DMS114 treated with DMSO at 0.1 percent for 48 hours (cell line): Measurements from ENCODE around the gene PCDHA9.
"Not testable (repeated sequence)": the region's sequence is repeated elsewhere in the genome, so short reads cannot be mapped to it uniquely, and the experiment has no call there.

Source experiments
- DNase-seq: peaks from one replicate; lab custom pipeline; 2025; ENCODE audit not compliant: unreplicated experiment; lab: John Stamatoyannopoulos, UW

The PCDHA9 gene

GRCh38 chr5:140848139-140849102 lies at the start of gene PCDHA9:
PCDHA9 (plus strand) TSS chr5:140848382; CDS start chr5:140848496, 114 bp downstream.
- DNase-seq = not testable (repeated sequence)

- no peak for DNase-seq
These were observed 47.2 kb upstream of the PCDHA9 start, which contains the start of gene PCDHA3 for GRCh38 chr5:140800816-140801493. PCDHA3 (plus strand) TSS chr5:140801057.

GRCh38 chr5:140801494-140801841 lies 46.7 kb upstream of the PCDHA9 start:
- DNase-seq = no peak

- not testable (repeated sequence) for DNase-seq
These were observed 45.8 kb upstream of the PCDHA9 start for GRCh38 chr5:140802381-140802780.

- DNase-seq = no peak
These were observed 45.4 kb upstream of the PCDHA9 start for GRCh38 chr5:140802781-140803271.

GRCh38 chr5:140806834-140807775 lies 41.1 kb upstream of the PCDHA9 start, which contains the start of gene PCDHA4:
PCDHA4 (plus strand) TSS chr5:140807068.
- DNase-seq = peak; percentile 18

- DNase-seq = not testable (repeated sequence)
These were observed 39.8 kb upstream of the PCDHA9 start for GRCh38 chr5:140808241-140808888.

- no peak for DNase-seq
These were observed 39.3 kb upstream of the PCDHA9 start for GRCh38 chr5:140808889-140809291.

- no peak for DNase-seq
These were observed 26.6 kb upstream of the PCDHA9 start, which contains the start of gene PCDHA5 for GRCh38 chr5:140821375-140822280. PCDHA5 (plus strand) TSS chr5:140821613.

- DNase-seq = no peak
These were observed 25.9 kb upstream of the PCDHA9 start for GRCh38 chr5:140822281-140822629.

- not testable (repeated sequence) for DNase-seq
These were observed 25.2 kb upstream of the PCDHA9 start for GRCh38 chr5:140822969-140823368.

GRCh38 chr5:140823475-140823874 lies 24.7 kb upstream of the PCDHA9 start:
- no peak for DNase-seq

GRCh38 chr5:140827704-140828361 lies 20.3 kb upstream of the PCDHA9 start, which contains the start of gene PCDHA6:
PCDHA6 (plus strand) TSS chr5:140827960; CDS start chr5:140828092, 132 bp downstream.
- DNase-seq = no peak

GRCh38 chr5:140828362-140828737 lies 19.8 kb upstream of the PCDHA9 start:
- DNase-seq = no peak

- DNase-seq = not testable (repeated sequence)
These were observed 18.4 kb upstream of the PCDHA9 start for GRCh38 chr5:140829511-140830501.

GRCh38 chr5:140833993-140834392 lies 14.2 kb upstream of the PCDHA9 start, which contains the start of gene PCDHA7:
PCDHA7 (plus strand) TSS chr5:140834269; CDS start chr5:140834384, 115 bp downstream.
- no peak for DNase-seq

GRCh38 chr5:140834439-140835008 lies 13.7 kb upstream of the PCDHA9 start:
- not testable (repeated sequence) for DNase-seq
